Upper lobe of right lung (tissue), 1 donor: ENCODE measurements around the gene DIP2C. TPM values are rescaled to one million over a fixed set of nuclear protein-coding genes. Genes with fewer than 3 reads are reported as not detected.
"Not testable (repeated sequence)": the region's sequence is repeated elsewhere in the genome, so short reads cannot be mapped to it uniquely, and the experiment has no call there.

Experiments used
- ATAC-seq: fragments of 200-7000 bp; cut with Tn5 transposase; one replicate; pipeline ENCODE4 v1.9.1; 2020; ENCODE audit warnings: mild to moderate bottlenecking, moderate library complexity
- DNase-seq: peaks from one replicate; pipeline ENCODE4 v3.0.0-alpha.2; 2020
- H3K27ac ChIP-seq: fragments of 200-600 bp; one replicate; pipeline ENCODE4 v1.8.0; 2022
- H3K27me3 ChIP-seq: fragments of 200-600 bp; one replicate; pipeline ENCODE4 v1.8.0; 2022; ENCODE audit warnings: mild to moderate bottlenecking
- H3K36me3 ChIP-seq: fragments of 200-600 bp; one replicate; pipeline ENCODE4 v1.8.0; 2022
- H3K4me1 ChIP-seq: fragments of 200-600 bp; one replicate; pipeline ENCODE4 v1.8.0; 2022
- H3K4me3 ChIP-seq: fragments of 200-600 bp; one replicate; pipeline ENCODE4 v1.8.0; 2022; ENCODE audit warnings: mild to moderate bottlenecking
- H3K9me3 ChIP-seq: fragments of 200-600 bp; one replicate; pipeline ENCODE4 v1.8.0; 2022
- intact Hi-C: fragments of 100-400 bp; cut with DNase I; formaldehyde crosslinking; loops from one replicate; pipeline ENCODE4 v1.11.0; 2022
- total RNA-seq: library from RNA; stranded (reverse); fragmentation: NEBNext Ultra II Directional; extraction: Animal tissue kit (Norgen Biotek cat#: 25700); gene quantifications from one replicate; pipeline ENCODE4 v1.2.1, GENCODE V29; 2021
- TF ChIP-seq, protein P1 (sequence below): fragments of 200-600 bp; IDR thresholded peaks from one replicate; pipeline ENCODE4 v1.8.0; 2022; ENCODE audit warnings: antibody characterized with exemption
- donor health status: DM: no; HTN: yes; CAD: no; lungs with severe emphysema.

Gene DIP2C
- total RNA-seq, 1 donor from 2014 or later = 17.3 TPM

DNA sequence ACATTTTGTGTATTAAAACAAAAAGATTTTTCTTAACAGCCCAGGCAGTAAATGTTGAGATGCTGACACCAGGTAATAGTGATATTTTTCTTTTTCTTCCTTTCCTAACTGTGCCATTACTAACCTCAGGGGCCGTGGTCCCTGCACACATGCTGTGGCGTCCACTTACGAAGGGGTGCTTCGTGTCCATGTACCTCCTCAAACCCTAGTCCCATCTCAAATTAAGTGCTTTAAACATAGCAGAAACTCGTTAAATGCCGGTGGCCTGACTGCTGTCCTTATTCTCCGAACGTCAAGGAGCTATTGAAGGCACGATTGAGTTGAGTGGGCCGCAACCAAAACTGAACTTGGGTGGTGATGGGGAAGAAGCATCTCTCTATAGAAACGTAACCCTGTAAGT, 421.8 kb downstream of the DIP2C start:
- no peak for DNase-seq
- TF ChIP-seq, protein P1, sequence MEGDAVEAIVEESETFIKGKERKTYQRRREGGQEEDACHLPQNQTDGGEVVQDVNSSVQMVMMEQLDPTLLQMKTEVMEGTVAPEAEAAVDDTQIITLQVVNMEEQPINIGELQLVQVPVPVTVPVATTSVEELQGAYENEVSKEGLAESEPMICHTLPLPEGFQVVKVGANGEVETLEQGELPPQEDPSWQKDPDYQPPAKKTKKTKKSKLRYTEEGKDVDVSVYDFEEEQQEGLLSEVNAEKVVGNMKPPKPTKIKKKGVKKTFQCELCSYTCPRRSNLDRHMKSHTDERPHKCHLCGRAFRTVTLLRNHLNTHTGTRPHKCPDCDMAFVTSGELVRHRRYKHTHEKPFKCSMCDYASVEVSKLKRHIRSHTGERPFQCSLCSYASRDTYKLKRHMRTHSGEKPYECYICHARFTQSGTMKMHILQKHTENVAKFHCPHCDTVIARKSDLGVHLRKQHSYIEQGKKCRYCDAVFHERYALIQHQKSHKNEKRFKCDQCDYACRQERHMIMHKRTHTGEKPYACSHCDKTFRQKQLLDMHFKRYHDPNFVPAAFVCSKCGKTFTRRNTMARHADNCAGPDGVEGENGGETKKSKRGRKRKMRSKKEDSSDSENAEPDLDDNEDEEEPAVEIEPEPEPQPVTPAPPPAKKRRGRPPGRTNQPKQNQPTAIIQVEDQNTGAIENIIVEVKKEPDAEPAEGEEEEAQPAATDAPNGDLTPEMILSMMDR = no peak
- Histone ChIP-seq H3K4me1 (no peaks in the 10 kb centered on the region), H3K27ac (no peak overlapping the region), H3K27me3 (no peaks in the 10 kb centered on the region), H3K36me3 (no peaks in the 10 kb centered on the region), H3K9me3 (no peaks in the 10 kb centered on the region), H3K4me3 (no peak overlapping the region)
- no peak for ATAC-seq
- intact Hi-C loops = no loop called here

DNA sequence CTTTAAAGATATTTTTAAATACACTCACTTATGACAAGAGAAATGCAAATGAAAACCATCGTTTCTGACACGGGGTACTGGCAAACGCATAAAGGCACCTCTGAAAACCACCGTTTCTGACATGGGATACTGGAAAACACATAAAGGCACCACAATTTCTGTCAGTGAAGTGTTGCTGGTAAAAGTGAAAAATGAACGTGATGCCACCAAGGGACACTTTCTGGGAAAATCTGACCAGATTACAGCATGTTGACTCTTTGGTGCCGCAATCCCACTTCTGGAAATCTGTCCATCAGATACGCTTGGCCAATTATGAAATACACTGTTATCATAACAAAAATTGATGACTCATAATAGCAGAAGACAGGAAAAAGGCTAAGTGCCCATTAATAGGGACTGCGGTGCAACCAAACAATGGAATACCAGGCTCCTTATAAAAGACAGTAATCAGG, 422.5 kb downstream of the DIP2C start:
- Histone ChIP-seq H3K4me1 (no peaks in the 10 kb centered on the region), H3K27ac (no peak overlapping the region), H3K36me3 (no peaks in the 10 kb centered on the region), H3K9me3 (no peaks in the 10 kb centered on the region), H3K27me3 (no peaks in the 10 kb centered on the region), H3K4me3 (no peak overlapping the region)
- TF ChIP-seq, protein P1 = no peak
- DNase-seq (no peak), ATAC-seq (no peak)
- intact Hi-C loops = no loop called here

DNA sequence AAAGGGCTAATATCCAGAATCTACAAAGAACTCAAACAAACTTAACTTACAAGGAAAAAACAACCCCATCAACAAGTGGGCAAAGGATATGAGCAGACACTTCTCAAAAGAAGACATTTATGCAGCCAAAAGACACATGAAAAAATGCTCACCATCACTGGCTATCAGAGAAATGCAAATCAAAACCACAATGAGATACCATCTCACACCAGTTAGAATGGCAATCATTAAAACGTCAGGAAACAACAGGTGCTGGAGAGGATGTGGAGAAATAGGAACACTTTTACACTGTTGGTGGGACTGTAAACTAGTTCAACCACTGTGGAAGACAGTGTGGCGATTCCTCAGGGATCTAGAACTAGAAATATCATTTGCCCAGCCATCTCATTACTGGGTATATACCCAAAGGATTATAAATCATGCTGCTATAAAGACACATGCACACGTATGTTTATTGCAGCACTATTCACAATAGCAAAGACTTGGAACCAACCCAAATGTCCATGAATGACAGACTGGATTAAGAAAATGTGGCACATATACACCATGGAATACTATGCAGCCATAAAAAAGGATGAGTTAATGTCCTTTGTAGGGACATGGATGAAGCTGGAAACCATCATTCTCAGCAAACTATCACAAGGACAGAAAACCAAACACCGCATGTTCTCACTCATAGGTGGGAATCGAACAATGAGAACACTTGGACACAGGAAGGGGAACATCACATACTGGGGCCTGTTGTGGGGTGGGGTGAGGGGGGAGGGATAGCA, 423.5 kb downstream of the DIP2C start:
- ATAC-seq, H3K4me3 ChIP-seq, intact Hi-C loops: not testable (repeated sequence)

DNA sequence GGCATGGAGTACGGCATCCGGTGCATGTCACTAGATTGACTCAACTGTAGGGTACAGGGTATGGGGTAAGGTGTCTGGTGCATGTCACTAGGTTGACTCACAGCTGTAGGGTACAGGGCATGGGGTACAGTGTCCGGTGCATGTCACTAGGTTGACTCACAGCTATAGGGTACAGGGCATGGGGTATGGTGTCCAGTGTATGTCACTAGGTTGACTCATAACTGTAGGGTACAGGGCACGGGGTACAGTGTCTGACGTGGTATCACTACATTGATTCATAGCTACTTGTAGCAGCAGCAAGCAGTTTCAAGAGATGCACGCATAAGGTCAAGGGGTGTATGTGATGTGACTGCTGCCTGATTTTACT, 424.4 kb downstream of the DIP2C start:
- H3K27ac ChIP-seq, H3K9me3 ChIP-seq, DNase-seq, H3K27me3 ChIP-seq, H3K36me3 ChIP-seq, H3K4me3 ChIP-seq, ATAC-seq, intact Hi-C loops, H3K4me1 ChIP-seq: not testable (repeated sequence)

More for the DNA sequence above, 423.5 kb downstream of the DIP2C start:
- not testable (repeated sequence) for H3K27me3 ChIP-seq, DNase-seq, H3K4me1 ChIP-seq, H3K36me3 ChIP-seq, H3K9me3 ChIP-seq, H3K27ac ChIP-seq

DNA sequence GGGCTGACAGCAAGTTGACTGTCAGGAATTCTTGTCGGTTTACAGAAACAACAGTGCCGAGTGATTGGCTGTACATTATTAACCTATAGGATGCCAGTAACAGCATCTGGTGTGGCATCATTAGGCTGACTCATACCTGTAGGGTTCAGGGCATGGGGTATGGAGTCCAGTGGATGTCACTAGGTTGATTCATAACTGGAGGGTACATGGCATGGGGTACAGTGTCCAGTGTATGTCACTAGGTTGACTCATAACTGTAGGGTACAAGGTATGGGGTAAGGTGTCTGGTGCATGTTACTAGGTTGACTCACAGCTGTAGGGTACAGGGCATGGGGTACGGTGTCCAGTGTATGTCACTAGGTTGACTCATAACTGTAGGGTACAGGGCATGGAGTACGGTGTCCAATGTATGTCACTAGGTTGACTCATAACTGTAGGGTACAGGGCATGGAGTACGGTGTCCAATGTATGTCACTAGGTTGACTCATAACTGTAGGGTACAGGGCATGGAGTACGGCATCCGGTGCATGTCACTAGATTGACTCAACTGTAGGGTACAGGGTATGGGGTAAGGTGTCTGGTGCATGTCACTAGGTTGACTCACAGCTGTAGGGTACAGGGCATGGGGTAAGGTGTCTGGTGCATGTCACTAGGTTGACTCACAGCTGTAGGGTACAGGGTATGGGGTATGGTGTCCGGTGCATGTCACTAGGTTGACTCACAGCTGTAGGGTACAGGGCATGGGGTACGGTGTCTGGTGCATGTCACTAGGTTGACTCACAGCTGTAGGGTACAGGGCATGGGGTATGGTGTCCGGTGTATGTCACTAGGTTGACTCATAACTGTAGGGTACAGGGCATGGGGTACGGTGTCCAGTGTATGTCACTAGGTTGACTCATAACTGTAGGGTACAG, 425.1 kb downstream of the DIP2C start:
- H3K4me3 ChIP-seq, DNase-seq, H3K36me3 ChIP-seq, H3K9me3 ChIP-seq, H3K27ac ChIP-seq, intact Hi-C loops, H3K27me3 ChIP-seq, ATAC-seq, H3K4me1 ChIP-seq: not testable (repeated sequence)

DNA sequence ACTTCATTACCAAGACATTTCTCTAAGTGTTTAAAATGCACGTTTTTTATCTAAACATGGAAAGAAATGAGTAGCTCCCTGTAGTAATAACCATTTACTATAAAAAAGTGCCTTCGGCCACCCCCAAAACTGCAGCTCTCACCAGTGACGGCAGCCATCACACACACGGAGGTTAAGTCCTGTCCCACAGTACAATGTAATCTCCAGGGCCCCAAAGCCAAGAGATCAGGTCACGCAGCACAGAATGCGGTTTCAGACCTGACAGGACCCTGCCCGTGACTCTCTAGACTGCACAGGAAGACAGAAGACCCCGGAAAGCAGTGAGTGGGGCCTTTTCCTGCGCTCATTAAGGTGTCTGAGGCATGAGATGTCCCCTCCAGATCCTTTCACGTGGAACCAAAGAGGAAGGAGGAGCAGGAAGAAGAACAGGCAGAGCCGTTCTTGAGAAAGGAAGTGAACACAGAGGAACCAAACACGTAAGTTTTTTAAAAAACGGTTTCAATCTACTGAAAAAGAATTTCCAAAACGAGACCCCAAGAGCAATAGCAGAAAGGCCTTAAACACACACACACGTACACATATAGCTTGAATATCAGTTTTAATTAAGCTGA, 428.5 kb downstream of the DIP2C start:
- TF ChIP-seq, protein P1 = no peak
- H3K9me3 ChIP-seq = no peaks in the 10 kb centered on the region
- no peak overlapping the region for H3K27ac ChIP-seq
- ATAC-seq = no peak
- no peaks in the 10 kb centered on the region for H3K4me1 ChIP-seq
- DNase-seq = no peak
- no peaks in the 10 kb centered on the region for H3K36me3 ChIP-seq
- no peak overlapping the region for H3K4me3 ChIP-seq
- intact Hi-C loops = no loop called here
- H3K27me3 ChIP-seq = no peaks in the 10 kb centered on the region
